VCaP (cell line): ENCODE data around the gene PPFIBP1.
A peak's percentile ranks its signal among the peaks of the same experiment; 100 is the strongest.

Source experiments
- H3K27ac ChIP-seq: fragments of 450-650 bp; 2 replicates; pipeline ENCODE4 v1.5.1; 2017
- CTCF ChIP-seq: fragments of 450-650 bp; conservative IDR thresholded peaks from 2 replicates; pipeline ENCODE4 v1.5.1; 2017; ENCODE audit warnings: mild to moderate bottlenecking, moderate library complexity

Gene PPFIBP1

DNA sequence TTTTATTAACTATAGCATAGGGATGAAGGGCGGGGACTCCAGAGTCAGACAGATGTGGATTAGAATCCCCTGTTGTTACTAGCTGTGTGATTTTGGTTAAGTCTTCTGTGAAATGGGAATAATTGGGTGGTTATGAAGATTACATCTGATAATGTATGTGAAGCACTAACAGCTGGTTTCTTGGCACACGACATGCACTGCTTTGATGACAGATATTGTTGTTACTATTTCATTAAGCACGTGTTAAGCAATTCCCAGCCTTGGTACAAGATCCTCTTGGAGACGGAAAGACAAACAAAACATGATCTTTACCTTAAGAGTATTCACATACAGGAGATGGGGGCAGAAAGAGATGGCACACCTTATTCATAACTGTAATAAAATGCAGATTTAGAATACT lies 7.9 kb downstream of the PPFIBP1 start:
- TF ChIP-seq CTCF = no peak
- no peak overlapping the region for H3K27ac ChIP-seq

- H3K27ac ChIP-seq = no peak overlapping the region
These were observed 10.2 kb downstream of the PPFIBP1 start for GRCh38 chr12:27534060-27534764.

GRCh38 chr12:27534765-27535161 lies 10.8 kb downstream of the PPFIBP1 start:
- H3K27ac ChIP-seq = no peak overlapping the region
- TF ChIP-seq CTCF = no peak

More at GRCh38 chr12:27534060-27534764, 10.2 kb downstream of the PPFIBP1 start:
- no peak for TF ChIP-seq CTCF

GRCh38 chr12:27535318-27535717 lies 11.3 kb downstream of the PPFIBP1 start:
- TF ChIP-seq CTCF = no peak
- no peak overlapping the region for H3K27ac ChIP-seq

- TF ChIP-seq CTCF = no peak
- peak overlapping the region; percentile 90 for H3K27ac ChIP-seq
These were observed 14.1 kb downstream of the PPFIBP1 start for GRCh38 chr12:27537855-27538675.

- no peak for TF ChIP-seq CTCF
- peak overlapping the region; percentile 90 for H3K27ac ChIP-seq
These were observed 15.2 kb downstream of the PPFIBP1 start for GRCh38 chr12:27539191-27539631.

GRCh38 chr12:27541031-27541719 lies 17.2 kb downstream of the PPFIBP1 start:
- no peak for TF ChIP-seq CTCF
- peak overlapping the region; percentile 90 for H3K27ac ChIP-seq
